Sigmoid colon (tissue), 4 donors: ENCODE results near the gene TRIM61.

Source experiments
- EP300 ChIP-seq, 4 donors: sonication (generic); formaldehyde crosslinking; IDR thresholded peaks; one replicate each; pipeline ENCODE4 v1.6.1; 2017; ENCODE audit warnings: antibody characterized with exemption in 4 of 4
- POLR2A ChIP-seq, 2 donors: fragments of 450-650 bp; IDR thresholded peaks; one replicate each; pipeline ENCODE4 v1.6.1; 2016; ENCODE audit warnings: antibody characterized with exemption in 2 of 2, mild to moderate bottlenecking in 2 of 2, moderate library complexity in 2 of 2
- TF ChIP-seq, protein P1 (sequence below), 4 experiments: fragments of 450-650 bp in 3 of 4; fragments of 200-600 bp in 1 of 4; IDR thresholded peaks; one replicate each; pipeline ENCODE4 v1.5.1; 2016 to 2019; ENCODE audit warnings: antibody characterized with exemption in 4 of 4, mild to moderate bottlenecking in 3 of 4, moderate library complexity in 2 of 4

DNA sequence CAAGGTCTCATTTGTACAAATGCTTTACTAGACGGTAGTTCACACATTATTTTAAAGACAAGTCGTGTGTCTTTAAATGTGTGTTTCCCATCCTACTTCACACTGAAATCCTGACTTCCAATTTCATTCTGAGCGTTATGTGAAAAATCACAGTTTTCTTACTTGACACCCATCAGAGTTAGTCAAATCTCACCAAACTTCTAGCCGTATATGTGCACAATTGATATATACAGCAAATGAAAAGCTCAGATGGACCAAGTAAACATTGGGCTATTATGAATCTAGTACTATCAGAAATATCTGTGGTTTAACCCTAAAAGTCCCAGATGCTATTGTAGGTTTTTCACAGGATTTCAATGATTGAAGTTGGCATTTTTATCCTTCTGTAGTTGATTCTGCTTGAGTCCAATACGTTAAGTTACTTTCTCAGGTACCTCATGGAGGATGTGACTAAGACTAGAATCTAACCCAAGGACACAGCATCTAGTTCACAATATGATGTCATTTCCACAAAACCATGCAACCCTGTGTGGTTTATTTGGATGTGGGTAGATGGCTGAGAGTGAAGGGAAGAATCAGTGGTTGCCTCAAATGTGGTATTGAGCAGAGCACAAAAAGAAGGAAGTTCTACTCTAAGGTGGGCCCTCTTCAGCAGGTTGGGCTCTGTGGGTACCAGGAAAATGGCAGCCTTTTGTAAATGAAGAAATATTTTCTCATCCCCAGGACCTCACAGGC lies 32.2 kb upstream of the TRIM61 start:
- TF ChIP-seq, protein P1, sequence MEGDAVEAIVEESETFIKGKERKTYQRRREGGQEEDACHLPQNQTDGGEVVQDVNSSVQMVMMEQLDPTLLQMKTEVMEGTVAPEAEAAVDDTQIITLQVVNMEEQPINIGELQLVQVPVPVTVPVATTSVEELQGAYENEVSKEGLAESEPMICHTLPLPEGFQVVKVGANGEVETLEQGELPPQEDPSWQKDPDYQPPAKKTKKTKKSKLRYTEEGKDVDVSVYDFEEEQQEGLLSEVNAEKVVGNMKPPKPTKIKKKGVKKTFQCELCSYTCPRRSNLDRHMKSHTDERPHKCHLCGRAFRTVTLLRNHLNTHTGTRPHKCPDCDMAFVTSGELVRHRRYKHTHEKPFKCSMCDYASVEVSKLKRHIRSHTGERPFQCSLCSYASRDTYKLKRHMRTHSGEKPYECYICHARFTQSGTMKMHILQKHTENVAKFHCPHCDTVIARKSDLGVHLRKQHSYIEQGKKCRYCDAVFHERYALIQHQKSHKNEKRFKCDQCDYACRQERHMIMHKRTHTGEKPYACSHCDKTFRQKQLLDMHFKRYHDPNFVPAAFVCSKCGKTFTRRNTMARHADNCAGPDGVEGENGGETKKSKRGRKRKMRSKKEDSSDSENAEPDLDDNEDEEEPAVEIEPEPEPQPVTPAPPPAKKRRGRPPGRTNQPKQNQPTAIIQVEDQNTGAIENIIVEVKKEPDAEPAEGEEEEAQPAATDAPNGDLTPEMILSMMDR (IDR thresholded peaks at IDR 0.05), result no peak
- TF ChIP-seq EP300 (IDR thresholded peaks at IDR 0.05) (no peak), POLR2A (IDR thresholded peaks at IDR 0.05) (no peak)
